G401 (cell line): ENCODE results near the gene BTBD10. TPM values are rescaled to one million over a fixed set of nuclear protein-coding genes. Genes with fewer than 3 reads are reported as not detected.
"Not testable (repeated sequence)": the region's sequence is repeated elsewhere in the genome, so short reads cannot be mapped to it uniquely, and the experiment has no call there.

Experiments
- DNase-seq: peaks from one replicate; pipeline ENCODE4 v3.0.0-alpha.2; 2015; ENCODE audit warnings: low spot score
- in situ Hi-C: cut with HindIII; loops from 2 replicates; pipeline ENCODE4 v1.10.0; 2016; ENCODE audit warnings: low sequenced_read_pairs, mixed read lengths
- total RNA-seq: library from RNA; depleted of rRNA; stranded (reverse); fragments of >200 nt; shearing (Covaris generic); gene quantifications from 2 replicates; pipeline ENCODE4 v1.2.3, GENCODE V29; 2014

The BTBD10 gene
- total RNA-seq, 1 experiment from 2014 or later, result 40.3 TPM

- DNase-seq, result no peak
- in situ Hi-C loops, result no loop called here
These were observed 16.6 kb downstream of the BTBD10 start for GRCh38 chr11:13446444-13446843.

- DNase-seq, result no peak
- in situ Hi-C loops, result no loop called here
These were observed 17.4 kb downstream of the BTBD10 start for GRCh38 chr11:13445588-13445987.

DNA sequence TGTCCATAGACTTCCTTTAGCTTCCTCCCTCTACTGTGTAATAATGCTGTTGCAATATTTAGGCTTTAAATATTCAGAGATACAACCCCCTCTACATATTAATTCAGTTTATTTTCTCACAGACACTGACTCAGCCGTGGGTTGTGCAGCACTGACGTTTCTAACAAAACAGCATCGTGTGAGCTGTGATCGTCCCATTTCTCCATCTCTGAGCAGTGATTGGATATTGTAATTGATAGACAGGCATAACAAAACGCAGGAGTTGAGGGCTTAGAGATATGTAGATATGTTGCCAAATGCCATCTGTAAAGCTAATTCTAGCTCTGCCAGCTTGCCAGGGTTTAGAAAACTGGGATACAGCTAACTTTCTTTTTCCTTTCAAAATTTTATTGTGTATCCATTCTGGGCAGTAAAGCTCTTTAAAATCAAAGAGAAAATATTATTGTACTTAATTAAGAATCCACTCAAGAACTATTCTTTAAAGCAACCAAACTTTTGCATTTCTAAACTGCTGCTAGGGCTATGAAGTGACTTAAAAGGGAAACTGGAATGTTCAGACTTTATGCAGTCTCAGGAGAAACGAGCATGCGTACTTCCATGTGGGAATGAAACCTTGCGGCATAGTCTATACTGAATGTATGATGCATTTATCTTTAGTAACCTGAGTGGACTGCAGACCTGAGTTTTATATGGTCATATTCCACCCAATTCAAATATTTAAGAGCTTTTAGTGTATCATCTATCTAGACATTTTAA is 22.7 kb downstream of the BTBD10 start:
- DNase-seq, result peak; percentile 98
- in situ Hi-C loops, result no loop called here

GRCh38 chr11:13438291-13438690 is 24.7 kb downstream of the BTBD10 start:
- in situ Hi-C loops, result no loop called here
- no peak for DNase-seq

DNA sequence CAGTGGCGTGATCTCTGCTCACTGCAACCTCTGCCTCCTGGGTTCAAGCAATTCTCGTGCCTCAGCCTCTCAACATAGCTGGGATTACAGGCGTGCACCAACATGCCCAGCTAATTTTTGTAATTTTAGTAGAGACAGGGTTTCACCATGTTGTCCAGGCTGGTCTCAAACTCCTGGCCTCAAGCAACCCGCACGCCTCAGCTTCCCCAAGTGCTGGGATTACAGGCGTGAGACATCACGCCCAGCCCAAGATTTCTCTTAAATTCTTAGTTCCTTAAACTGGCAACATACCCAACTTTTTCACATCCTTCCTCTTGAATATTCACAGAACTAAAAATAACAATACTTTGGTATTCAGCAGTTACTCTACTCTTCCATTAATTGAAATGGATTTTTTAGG is 26.2 kb downstream of the BTBD10 start:
- DNase-seq, in situ Hi-C loops: not testable (repeated sequence)

GRCh38 chr11:13434247-13435205 is 28.5 kb downstream of the BTBD10 start:
- no peak for DNase-seq

DNA sequence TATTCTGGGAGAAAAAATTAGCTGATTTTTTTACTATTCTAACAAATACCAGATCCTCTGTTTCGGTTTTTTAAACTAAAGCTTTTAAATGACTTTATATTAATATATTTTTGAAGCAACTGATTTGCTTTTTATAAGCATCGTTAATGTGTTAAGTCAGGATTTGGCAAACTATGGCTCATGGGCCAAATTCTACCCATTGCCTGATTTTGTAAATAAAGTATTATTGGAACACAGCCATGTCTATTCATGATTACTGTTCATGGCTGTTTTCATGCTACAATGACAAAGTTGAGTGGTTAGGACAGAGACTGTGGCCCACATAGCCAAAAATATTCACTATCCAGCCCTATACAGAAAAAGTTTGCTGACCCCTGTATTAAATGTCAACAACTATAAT is 29.6 kb downstream of the BTBD10 start:
- in situ Hi-C loops, result no loop called here

More at GRCh38 chr11:13434247-13435205, 28.5 kb downstream of the BTBD10 start:
- in situ Hi-C loops, result no loop called here

DNA sequence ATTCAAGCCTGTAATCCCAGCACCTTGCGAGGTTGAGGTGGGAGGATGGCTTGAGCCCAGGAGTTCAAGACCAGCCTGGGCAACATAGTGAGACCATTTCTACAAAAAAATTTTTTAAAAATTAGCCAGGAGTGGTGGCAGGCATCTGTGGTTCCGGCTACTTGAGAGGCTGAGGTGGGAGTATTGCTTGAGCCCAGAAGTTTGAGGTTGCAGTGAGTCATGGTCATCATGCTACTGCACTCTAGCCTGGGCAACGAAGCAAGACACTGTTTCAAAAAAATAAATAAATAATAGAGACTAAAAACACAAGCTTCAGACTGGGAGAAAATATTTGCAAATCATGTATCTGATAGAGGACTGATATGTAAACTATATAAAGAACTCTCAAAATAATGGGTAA is 33.2 kb downstream of the BTBD10 start:
- in situ Hi-C loops, result no loop called here
- DNase-seq, result no peak

More for the DNA sequence above, 29.6 kb downstream of the BTBD10 start:
- no peak for DNase-seq

GRCh38 chr11:13429288-13429687 is 33.7 kb downstream of the BTBD10 start:
- DNase-seq, result no peak
- in situ Hi-C loops, result no loop called here

DNA sequence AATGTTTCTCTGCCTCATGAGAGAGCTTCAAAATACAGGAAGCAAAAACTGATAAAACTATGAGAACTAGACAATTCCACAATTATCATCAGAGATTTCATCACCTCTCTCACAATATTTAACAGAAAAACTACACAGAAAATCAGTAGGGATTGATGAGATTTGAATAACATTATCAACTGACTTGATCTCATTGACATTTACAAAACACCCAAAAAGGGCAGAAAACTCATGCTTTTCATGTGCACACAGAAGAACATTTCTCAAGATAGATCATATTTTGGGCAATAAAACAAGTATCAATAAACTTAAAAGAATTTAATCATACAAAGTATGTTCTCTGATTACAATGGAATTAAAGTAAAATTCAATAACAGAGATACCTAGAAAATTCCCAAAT is 35.6 kb downstream of the BTBD10 start:
- in situ Hi-C loops, result no loop called here
- no peak for DNase-seq

- in situ Hi-C loops, result no loop called here
- no peak for DNase-seq
These were observed 39.6 kb downstream of the BTBD10 start for GRCh38 chr11:13423372-13423771.

DNA sequence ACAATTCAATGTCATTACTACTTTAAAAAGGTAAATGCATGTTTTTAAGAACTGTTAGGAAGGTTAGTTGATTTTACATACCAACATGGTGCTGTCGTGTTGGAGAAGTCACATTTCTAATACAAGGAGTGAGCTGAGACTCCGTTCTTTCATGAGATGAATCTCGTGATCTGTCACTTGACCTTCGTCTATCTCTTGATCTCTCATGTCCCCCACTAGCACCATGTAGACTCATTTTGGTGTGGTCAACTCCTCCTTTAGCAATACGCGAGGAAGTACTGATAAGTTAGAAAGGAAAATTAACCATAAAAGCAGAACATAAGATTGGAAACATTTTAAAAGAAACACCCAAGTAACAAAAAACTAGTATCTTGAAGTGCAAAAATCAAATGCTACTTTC is 41.5 kb downstream of the BTBD10 start:
- in situ Hi-C loops, result no loop called here
- DNase-seq, result no peak

DNA sequence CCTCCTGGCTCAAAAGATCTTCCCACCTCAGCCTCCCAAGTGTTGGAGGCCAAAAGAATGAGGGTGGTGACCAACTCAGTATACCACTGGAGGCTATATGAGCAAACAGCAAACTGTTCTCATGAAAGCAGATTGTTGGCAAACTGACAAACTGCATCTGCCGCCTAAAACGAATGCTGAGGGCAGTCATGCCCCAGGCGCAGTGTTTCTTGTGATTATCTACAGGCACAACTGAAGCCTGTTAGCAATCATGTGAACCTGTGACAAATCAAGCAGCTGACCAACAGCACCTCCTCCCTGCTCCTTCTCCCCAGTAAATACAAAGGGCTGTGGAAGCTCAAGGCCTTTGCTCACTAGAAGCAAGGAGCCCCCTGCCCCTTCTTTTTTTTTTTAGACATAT is 47.8 kb downstream of the BTBD10 start:
- in situ Hi-C loops, result no loop called here
- no peak for DNase-seq

DNA sequence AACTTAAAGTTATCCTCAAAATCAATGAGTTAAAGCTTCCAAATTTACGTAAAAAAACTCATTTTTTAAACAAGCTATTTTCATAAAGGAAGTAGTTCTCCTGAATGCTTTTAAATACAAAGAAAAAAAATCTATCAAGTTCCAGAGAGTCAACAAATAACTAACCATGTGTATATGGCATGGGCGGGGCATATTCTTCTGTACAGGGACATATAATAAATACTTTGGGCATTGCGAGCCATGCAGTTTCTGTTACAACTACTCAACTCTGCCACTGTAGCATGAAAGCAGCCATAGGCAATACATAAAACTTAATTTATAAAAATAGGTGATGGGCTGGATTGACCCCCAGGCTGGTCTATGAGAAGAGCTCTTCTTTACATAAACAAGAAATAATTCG is 57.8 kb downstream of the BTBD10 start:
- in situ Hi-C loops, result no loop called here

DNA sequence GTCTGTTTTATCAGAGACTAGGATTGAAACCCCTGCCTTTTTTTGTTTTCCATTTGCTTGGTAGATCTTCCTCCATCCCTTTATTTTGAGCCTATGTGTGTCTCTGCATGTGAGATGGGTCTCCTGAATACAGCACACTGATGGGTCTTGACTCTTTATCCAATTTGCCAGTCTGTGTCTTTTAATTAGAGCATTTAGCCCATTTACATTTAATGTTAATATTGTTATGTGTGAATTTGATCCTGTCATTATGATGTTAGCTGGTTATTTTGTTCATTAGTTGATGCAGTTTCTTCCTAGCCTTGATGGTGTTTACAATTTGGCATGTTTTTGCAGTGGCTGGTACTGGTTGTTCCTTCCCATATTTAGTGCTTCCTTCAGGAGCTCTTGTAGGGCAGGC is 64.7 kb downstream of the BTBD10 start:
- in situ Hi-C loops, result not testable (repeated sequence)

More for the DNA sequence above, 57.8 kb downstream of the BTBD10 start:
- no peak for DNase-seq

GRCh38 chr11:13391217-13391616 is 71.8 kb downstream of the BTBD10 start:
- no peak for DNase-seq
- in situ Hi-C loops, result no loop called here

More for the DNA sequence above, 64.7 kb downstream of the BTBD10 start:
- not testable (repeated sequence) for DNase-seq

DNA sequence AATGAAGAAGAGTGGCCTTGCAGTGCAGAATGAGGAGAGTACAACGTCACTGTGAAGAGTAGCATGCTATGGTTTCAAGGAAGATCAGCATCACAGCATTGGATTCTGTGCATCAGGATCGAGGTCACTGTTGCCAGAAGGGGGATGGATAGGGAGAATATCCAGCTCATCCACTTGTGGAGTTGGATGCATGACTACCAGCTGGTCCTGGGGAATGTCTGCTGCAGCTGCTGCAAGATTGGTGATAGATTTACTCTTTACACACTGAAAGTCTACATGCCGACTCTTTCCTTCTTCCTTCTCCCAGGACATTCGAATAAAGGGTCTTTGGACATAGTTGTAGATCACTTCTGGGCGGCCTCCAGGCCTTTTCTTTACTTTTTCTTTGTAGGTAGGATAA is 74.3 kb downstream of the BTBD10 start:
- in situ Hi-C loops, result no loop called here
- DNase-seq, result peak; percentile 9

DNA sequence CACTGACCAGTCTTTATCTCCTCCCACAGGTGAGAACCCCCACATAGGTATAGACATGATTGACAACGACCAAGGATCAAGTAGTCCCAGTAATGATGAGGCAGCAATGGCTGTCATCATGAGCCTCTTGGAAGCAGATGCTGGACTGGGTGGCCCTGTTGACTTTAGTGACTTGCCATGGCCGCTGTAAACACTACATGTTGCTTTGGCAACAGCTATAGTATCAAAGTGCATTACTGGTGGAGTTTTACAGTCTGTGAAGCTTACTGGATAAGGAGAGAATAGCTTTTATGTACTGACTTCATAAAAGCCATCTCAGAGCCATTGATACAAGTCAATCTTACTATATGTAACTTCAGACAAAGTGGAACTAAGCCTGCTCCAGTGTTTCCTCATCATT is 76.5 kb downstream of the BTBD10 start:
- no peak for DNase-seq
- in situ Hi-C loops, result no loop called here

GRCh38 chr11:13384908-13385640 is 77.9 kb downstream of the BTBD10 start:
- in situ Hi-C loops, result no loop called here

More at GRCh38 chr11:13384908-13385640, 77.9 kb downstream of the BTBD10 start:
- DNase-seq, result peak; percentile 61
